NCI-H510A treated with DMSO at 0.1 percent for 48 hours (cell line): ENCODE data around the gene SERPINB8.
A peak's percentile ranks its signal among the peaks of the same experiment; 100 is the strongest.

Experiments used
- DNase-seq: peaks from one replicate; lab custom pipeline; 2025; lab: John Stamatoyannopoulos, UW

The SERPINB8 gene

GRCh38 chr18:63964908-63965307 is 5.0 kb upstream of the SERPINB8 start:
- no peak for DNase-seq

- DNase-seq: no peak
Observed at GRCh38 chr18:63965716-63966330, 4.1 kb upstream of the SERPINB8 start.

DNA sequence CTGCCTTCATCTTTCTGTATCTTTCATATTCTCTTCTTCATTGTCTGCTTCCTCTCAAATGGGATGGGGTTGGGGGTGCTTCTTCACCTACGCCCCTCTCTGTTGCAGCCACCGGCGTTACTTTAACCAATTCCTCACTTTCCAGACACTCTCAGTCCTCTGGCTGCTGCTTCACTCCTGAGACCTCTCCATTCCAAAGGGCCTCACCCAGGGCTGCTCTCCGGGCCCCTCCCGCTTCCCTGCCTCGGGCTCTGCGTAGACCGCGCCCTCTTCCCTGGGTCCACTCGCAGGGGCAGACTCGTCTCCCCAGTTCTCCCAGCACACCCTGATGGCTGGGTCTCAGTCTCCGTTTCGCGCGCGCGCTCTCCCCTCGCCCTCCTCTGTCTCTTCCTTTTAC is 926 bp downstream of the SERPINB8 start:
- peak; percentile 94 for DNase-seq

- DNase-seq: no peak
Observed at GRCh38 chr18:63971320-63972001, 1.6 kb downstream of the SERPINB8 start.

GRCh38 chr18:63972002-63972376 is 2.1 kb downstream of the SERPINB8 start:
- no peak for DNase-seq

GRCh38 chr18:63974991-63975390 is 5.1 kb downstream of the SERPINB8 start:
- DNase-seq: no peak

DNA sequence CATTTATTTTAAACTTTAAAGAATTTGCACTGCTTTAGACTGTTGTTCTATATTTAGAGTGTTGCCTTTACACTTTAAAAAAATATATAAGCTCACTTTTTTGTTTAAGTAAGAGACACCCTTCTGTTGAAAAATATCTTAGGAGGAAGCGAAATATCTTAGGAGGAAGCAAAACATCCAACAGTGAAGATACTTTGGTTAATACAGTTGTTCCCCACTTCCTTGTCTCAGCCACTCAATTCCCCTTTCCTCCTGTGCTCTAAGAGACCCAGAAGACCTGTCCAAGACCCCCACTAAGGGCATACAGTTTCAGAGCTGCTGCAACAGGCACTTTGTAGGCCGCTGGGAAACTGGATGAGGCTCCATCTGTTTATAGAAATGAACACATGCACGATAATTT is 5.7 kb downstream of the SERPINB8 start:
- DNase-seq: no peak

DNA sequence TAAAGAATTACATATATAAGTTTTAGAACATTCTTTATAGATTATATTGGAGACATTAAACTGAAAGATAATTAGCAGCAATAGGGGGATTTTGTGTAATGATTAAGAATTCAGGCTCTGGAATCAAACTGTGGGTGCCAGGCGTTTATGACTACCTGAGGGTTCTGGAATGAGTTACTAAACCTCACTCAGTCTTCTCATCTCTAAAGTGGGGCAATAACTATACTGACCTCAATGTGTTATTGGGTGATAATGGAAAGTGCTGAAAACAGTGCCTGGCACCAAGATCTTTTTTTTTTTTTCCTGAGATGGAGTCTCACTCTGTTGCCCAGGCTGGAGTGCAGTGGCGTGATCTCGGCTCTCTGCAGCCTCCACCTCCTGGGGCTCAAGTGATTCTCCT is 7.2 kb downstream of the SERPINB8 start:
- no peak for DNase-seq

GRCh38 chr18:63979409-63979920 is 9.6 kb downstream of the SERPINB8 start:
- peak; percentile 80 for DNase-seq

DNA sequence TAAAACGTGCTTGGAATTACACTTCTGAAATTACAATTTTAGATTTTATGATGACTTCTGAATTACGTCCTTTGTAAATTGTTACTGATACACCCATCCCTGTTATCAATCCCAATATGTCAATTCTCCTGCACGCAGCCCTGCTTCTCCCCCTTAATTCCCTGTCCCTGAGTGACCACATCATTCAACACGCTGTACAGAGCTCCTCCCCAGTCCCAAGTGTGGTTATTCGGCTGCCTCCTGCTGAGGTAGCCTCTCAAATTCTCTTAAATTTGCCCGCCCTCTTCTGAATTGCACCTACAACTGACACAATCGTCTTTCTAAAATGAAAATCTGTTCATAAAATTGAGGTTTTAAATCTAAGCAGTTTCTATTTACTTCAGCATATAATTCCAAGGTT is 10.1 kb downstream of the SERPINB8 start:
- DNase-seq: no peak

DNA sequence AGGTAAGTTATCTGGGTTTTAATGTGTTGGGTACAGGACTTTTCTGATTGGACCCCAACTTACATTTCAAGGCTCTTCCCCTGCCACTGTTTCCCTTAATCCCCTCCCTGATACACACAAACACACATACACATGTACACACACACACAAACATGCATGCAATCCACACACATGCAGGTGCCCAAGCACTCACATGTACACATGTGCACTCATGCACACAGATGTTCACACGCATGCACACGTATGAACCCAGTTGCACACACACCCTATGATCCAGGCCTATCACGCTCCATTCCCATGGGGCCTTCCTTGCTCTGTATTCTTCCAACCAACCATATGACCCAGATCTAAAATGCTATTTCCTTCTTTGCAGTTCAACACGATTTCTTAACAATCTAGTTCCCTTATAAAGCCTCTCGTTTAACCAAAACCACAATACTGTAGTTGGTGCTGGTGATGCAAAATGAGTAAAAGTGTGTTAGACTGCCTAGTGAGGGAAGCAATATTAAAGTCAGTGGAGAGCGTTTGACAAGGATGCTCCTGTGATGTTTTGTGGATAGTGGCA is 11.1 kb downstream of the SERPINB8 start:
- no peak for DNase-seq

GRCh38 chr18:63981719-63982118 is 11.8 kb downstream of the SERPINB8 start:
- no peak for DNase-seq

DNA sequence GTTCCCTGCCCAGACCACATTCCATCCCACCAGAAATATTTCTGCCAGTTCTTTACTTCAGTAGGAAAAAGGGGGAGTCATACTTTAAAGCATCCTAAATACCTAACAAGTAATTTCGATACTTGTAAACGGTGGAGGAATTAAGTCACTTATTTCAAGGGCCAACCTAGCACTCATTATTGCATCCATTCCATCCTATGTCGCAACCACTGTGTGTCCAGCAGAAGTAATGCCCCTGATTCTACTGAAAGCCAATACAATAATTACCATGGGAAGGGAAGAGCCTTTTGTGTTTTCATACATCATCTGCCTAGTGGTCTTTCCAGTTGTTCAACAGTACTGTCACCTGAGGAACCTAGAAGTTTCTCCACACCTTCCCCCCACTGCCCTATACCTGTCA is 12.5 kb downstream of the SERPINB8 start:
- no peak for DNase-seq

DNA sequence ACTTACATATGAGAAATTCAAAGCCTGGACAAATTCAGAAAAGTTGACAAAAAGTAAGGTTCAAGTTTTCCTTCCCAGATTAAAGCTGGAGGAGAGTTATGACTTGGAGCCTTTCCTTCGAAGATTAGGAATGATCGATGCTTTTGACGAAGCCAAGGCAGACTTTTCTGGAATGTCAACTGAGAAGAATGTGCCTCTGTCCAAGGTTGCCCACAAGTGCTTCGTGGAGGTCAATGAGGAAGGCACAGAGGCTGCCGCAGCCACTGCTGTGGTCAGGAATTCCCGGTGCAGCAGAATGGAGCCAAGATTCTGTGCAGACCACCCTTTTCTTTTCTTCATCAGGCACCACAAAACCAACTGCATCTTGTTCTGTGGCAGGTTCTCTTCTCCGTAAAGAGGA is 17.0 kb downstream of the SERPINB8 start:
- no peak for DNase-seq

DNA sequence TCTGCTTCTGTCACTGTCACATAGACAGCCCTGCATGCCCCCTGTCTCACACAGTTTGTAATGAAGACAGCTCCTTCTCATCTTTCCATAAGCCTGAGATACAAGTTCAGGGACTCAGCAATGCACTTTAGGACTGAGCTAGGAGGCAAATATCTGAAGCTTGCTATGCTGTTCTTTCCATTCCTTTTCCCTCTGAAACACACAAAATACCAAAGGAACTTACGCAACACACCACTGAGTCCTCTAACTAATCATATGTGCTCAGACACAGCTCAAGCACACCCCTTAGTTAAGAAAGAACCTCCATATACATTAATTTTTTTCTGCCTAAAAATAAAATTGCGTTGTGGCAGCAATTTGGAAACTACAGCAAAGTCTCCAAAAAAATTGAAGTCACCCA is 17.9 kb downstream of the SERPINB8 start:
- no peak for DNase-seq

DNA sequence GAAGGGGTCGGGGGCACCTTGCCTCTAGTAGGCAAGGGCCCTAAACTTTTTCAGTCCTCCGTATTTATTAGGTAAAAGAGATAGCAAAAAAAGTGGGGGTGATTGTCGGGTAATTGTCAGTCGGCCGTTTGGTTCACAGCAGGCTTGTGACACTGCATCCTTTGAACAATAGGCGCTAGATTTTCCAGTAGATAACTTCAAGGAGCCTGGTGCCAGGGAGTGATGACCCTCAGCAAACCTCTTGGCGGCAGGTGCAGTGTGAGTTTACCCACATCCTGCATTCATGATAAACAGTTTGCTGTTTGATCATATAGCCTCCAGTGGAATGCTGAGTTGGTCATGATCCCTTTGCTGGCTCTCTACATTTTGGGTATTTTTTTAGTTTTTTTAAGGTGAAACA is 22.9 kb downstream of the SERPINB8 start:
- DNase-seq: no peak

- no peak for DNase-seq
Observed at GRCh38 chr18:63994783-63995399, 25.0 kb downstream of the SERPINB8 start.

DNA sequence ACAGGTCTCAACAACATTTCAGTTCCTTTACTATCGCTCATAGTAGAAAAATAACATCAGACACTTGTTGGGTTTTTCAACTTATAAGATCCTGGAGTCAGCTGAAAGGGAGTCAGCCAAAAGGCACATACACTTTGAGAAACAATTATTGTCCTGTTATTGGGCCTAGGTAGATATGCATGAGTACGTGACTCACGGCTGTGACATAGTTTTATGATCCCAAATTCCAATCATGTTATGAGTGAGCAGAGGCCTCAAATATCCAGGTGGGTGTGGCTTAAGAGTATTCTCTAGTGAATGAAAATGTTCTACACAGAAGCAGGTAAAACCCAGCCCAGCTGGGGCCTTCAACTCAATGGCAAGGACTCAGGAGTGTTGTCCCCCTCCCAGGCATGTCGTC is 27.2 kb downstream of the SERPINB8 start:
- no peak for DNase-seq

DNA sequence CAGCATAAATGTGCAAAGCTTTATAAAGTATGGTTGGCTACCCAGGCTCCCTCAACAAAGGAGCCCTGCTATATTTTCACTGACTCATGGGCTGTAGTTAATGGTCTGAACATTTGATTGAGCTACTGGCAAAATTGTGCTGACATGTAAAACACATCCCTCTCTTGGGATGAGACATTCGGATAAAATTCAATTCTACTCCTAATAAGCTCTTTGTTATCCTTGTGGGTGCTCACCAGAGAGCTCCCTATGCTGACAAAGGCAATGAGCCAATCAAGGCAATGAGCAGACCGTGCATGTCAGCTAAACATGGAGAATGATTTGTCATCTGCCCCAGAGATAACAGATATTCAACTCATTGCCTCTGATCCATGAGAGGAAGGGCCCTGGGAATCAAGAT is 27.7 kb downstream of the SERPINB8 start:
- no peak for DNase-seq

DNA sequence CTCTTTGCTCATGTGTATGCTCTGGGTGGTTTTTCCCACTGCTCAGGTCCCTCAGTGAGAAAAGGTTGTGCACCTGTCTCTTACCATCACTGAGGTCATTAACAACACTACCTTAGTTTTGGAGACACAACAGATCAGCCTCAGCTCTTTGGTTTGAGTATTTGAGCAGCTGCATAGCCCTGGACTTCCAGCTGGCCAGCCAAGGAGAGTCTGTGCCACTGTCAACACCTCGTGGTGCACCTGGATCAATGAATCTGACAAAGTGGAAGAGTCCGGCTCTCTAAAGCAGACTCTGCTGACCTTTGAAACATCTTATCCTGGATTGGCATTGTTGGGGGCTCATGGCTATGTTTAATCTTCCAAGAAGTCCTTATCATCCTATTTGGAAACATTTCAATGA is 30.0 kb downstream of the SERPINB8 start:
- peak; percentile 90 for DNase-seq

DNA sequence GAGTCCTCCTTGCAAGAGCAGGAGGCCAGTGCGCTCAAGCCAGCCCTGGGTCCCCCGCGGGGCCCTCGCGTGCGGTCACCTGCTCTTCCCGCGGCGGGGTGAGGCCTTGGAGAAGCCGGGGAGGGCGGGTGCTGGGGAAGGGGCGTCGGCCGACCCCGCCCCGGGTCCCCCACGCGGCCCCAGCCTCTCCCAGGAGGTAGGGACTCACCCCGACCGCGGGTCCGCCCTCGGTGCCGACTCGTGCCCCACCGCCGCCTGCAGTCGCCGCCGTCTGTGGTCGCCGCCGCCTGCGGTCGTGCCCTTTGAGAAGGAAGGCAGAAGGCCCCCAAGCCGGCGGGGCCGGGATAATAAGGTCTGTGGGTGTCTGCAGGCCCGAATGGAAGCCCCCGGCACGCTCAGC is 32.7 kb downstream of the SERPINB8 start:
- no peak for DNase-seq

GRCh38 chr18:64009305-64009704 is 39.4 kb downstream of the SERPINB8 start:
- DNase-seq: peak; percentile 20

DNA sequence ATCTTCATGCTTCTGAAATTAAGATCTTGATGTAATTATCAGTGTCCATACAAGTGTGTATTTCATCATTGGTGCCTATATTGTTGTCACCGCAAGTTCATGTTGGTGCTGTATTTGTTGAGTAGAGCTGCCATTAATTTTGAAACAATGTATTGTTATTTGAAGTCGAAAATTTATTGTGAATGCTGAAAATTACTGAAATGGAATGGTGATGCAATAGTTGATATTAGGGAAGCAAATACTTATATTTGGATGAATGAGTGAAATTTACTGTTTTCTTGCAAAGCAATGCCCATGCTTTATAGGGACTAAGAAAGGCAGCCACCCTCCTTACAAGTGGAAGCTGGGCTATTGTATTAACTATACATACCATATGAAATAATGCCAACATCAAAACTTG is 41.6 kb downstream of the SERPINB8 start:
- no peak for DNase-seq
